Measurements from ENCODE around the gene PLCB4.

The PLCB4 gene

GRCh38 chr20:9195031-9195430 lies 126.1 kb downstream of the PLCB4 start:
- no peaks in the 10 kb centered on the region for H3K36me3 ChIP-seq (ENCODE audit: low read length)

GRCh38 chr20:9196110-9196509 lies 127.2 kb downstream of the PLCB4 start:
- Histone ChIP-seq H3K9me2 (replicated peaks; ENCODE audit: insufficient read depth, low read length) (no peaks in the 10 kb centered on the region), H3K4me2 (ENCODE audit: low read depth, low read length, poor library complexity, severe bottlenecking) (no peak overlapping the region), H3K27me3 (ENCODE audit: low read length) (no peaks in the 10 kb centered on the region), H3K36me3 (ENCODE audit: low read length) (no peaks in the 10 kb centered on the region), H4K20me1 (ENCODE audit: low read depth, low read length) (no peaks in the 10 kb centered on the region), H3K79me2 (ENCODE audit: insufficient read depth, low read length) (no peaks in the 10 kb centered on the region), H3K27ac (ENCODE audit: low read depth, low read length) (no peak overlapping the region), H2AFZ (ENCODE audit: low read depth, low read length, severe bottlenecking) (no peak overlapping the region), H3K4me3 (ENCODE audit: insufficient read depth, low read length, poor library complexity, severe bottlenecking) (no peak overlapping the region), H3F3A (ENCODE audit: insufficient read depth) (no peaks in the 10 kb centered on the region), H3K9me3 (ENCODE audit: insufficient read depth, low read length) (no peaks in the 10 kb centered on the region), H3K9ac (ENCODE audit: low read length) (no peak overlapping the region)
- TF ChIP-seq EZH2phosphoT487 (conservative IDR thresholded peaks at IDR 0.05; ENCODE audit: low read length) (no peak), CTCF (IDR thresholded peaks at IDR 0.05; ENCODE audit: insufficient read depth, low read length, poor library complexity, severe bottlenecking) (no peak)

More at GRCh38 chr20:9195031-9195430, 126.1 kb downstream of the PLCB4 start:
- Histone ChIP-seq H3K9me2 (replicated peaks; ENCODE audit: insufficient read depth, low read length) (no peaks in the 10 kb centered on the region), H3F3A (ENCODE audit: insufficient read depth) (no peaks in the 10 kb centered on the region), H3K4me3 (ENCODE audit: insufficient read depth, low read length, poor library complexity, severe bottlenecking) (no peak overlapping the region), H4K20me1 (ENCODE audit: low read depth, low read length) (no peaks in the 10 kb centered on the region), H3K4me2 (ENCODE audit: low read depth, low read length, poor library complexity, severe bottlenecking) (no peak overlapping the region), H3K9me3 (ENCODE audit: insufficient read depth, low read length) (no peaks in the 10 kb centered on the region), H3K79me2 (ENCODE audit: insufficient read depth, low read length) (no peaks in the 10 kb centered on the region), H2AFZ (ENCODE audit: low read depth, low read length, severe bottlenecking) (no peak overlapping the region), H3K27ac (ENCODE audit: low read depth, low read length) (no peak overlapping the region), H3K27me3 (ENCODE audit: low read length) (no peaks in the 10 kb centered on the region), H3K9ac (ENCODE audit: low read length) (no peak overlapping the region)
- TF ChIP-seq CTCF (IDR thresholded peaks at IDR 0.05; ENCODE audit: insufficient read depth, low read length, poor library complexity, severe bottlenecking) = no peak
- no peak for TF ChIP-seq EZH2phosphoT487 (conservative IDR thresholded peaks at IDR 0.05; ENCODE audit: low read length)

- Histone ChIP-seq H3F3A (ENCODE audit: insufficient read depth) (no peaks in the 10 kb centered on the region), H3K9me2 (replicated peaks; ENCODE audit: insufficient read depth, low read length) (no peaks in the 10 kb centered on the region), H3K27ac (ENCODE audit: low read depth, low read length) (no peak overlapping the region), H4K20me1 (ENCODE audit: low read depth, low read length) (no peaks in the 10 kb centered on the region), H2AFZ (ENCODE audit: low read depth, low read length, severe bottlenecking) (no peak overlapping the region), H3K9ac (ENCODE audit: low read length) (no peak overlapping the region), H3K27me3 (ENCODE audit: low read length) (no peaks in the 10 kb centered on the region), H3K9me3 (ENCODE audit: insufficient read depth, low read length) (no peaks in the 10 kb centered on the region), H3K4me2 (ENCODE audit: low read depth, low read length, poor library complexity, severe bottlenecking) (no peak overlapping the region), H3K36me3 (ENCODE audit: low read length) (no peaks in the 10 kb centered on the region), H3K79me2 (ENCODE audit: insufficient read depth, low read length) (no peaks in the 10 kb centered on the region), H3K4me3 (ENCODE audit: insufficient read depth, low read length, poor library complexity, severe bottlenecking) (no peak overlapping the region)
- TF ChIP-seq EZH2phosphoT487 (conservative IDR thresholded peaks at IDR 0.05; ENCODE audit: low read length) (no peak), CTCF (IDR thresholded peaks at IDR 0.05; ENCODE audit: insufficient read depth, low read length, poor library complexity, severe bottlenecking) (no peak)
Observed at GRCh38 chr20:9198460-9198859, 129.6 kb downstream of the PLCB4 start.

All from SU-DHL-6 (cell line).